DMS53 treated with DMSO at 0.1 percent for 48 hours (cell line): ENCODE measurements around the gene ZNF777.
"Not testable (repeated sequence)": the region's sequence is repeated elsewhere in the genome, so short reads cannot be mapped to it uniquely, and the experiment has no call there.

Experiments
- DNase-seq: peaks from one replicate; lab custom pipeline; 2025; ENCODE audit not compliant: unreplicated experiment; lab: John Stamatoyannopoulos, UW

The ZNF777 gene

GRCh38 chr7:149455175-149455950 lies 5.5 kb downstream of the ZNF777 start:
- no peak for DNase-seq

GRCh38 chr7:149454750-149455149 lies 6.1 kb downstream of the ZNF777 start:
- DNase-seq: no peak

GRCh38 chr7:149454006-149454405 lies 6.9 kb downstream of the ZNF777 start:
- DNase-seq: no peak

GRCh38 chr7:149450821-149451220 lies 10.0 kb downstream of the ZNF777 start:
- DNase-seq: no peak

GRCh38 chr7:149449897-149450296 lies 11.0 kb downstream of the ZNF777 start:
- DNase-seq: no peak

GRCh38 chr7:149448961-149449360 lies 11.9 kb downstream of the ZNF777 start:
- DNase-seq: no peak

GRCh38 chr7:149446026-149446425 lies 14.8 kb downstream of the ZNF777 start:
- not testable (repeated sequence) for DNase-seq

GRCh38 chr7:149444287-149444686 lies 16.6 kb downstream of the ZNF777 start:
- no peak for DNase-seq

- no peak for DNase-seq
These were observed 17.3 kb downstream of the ZNF777 start for GRCh38 chr7:149443523-149443922.

GRCh38 chr7:149442924-149443323 lies 17.9 kb downstream of the ZNF777 start:
- no peak for DNase-seq

GRCh38 chr7:149440222-149440621 lies 20.6 kb downstream of the ZNF777 start:
- DNase-seq: no peak

- no peak for DNase-seq
These were observed 24.5 kb downstream of the ZNF777 start for GRCh38 chr7:149436358-149436757.

- DNase-seq: no peak
These were observed 27.7 kb downstream of the ZNF777 start for GRCh38 chr7:149433124-149433523.

GRCh38 chr7:149432121-149432691 lies 28.7 kb downstream of the ZNF777 start:
- no peak for DNase-seq

- no peak for DNase-seq
These were observed 29.3 kb downstream of the ZNF777 start for GRCh38 chr7:149431486-149432120.

GRCh38 chr7:149430192-149430591 lies 30.7 kb downstream of the ZNF777 start:
- no peak for DNase-seq

GRCh38 chr7:149427893-149428292 lies 33.0 kb downstream of the ZNF777 start:
- no peak for DNase-seq

GRCh38 chr7:149427096-149427680 lies 33.7 kb downstream of the ZNF777 start:
- no peak for DNase-seq

- peak; percentile 48 for DNase-seq
These were observed 37.3 kb downstream of the ZNF777 start for GRCh38 chr7:149423449-149424110.

GRCh38 chr7:149422914-149423301 lies 38.0 kb downstream of the ZNF777 start:
- no peak for DNase-seq

GRCh38 chr7:149422162-149422913 lies 38.5 kb downstream of the ZNF777 start:
- DNase-seq: peak; percentile 73
